ENCODE results near the gene RNF220. TPM values are rescaled to one million over a fixed set of nuclear protein-coding genes. Genes with fewer than 3 reads are reported as not detected.

Gene RNF220
- total RNA-seq, 2 donors from 2014 or later: 53.3 to 62.0 TPM

- H3K27me3 ChIP-seq: no peaks in the 10 kb centered on the region
- H3K36me3 ChIP-seq: no peaks in the 10 kb centered on the region
- no peak overlapping the region for H3K9ac ChIP-seq (ENCODE audit: low read depth in 2 of 2, low read length in 2 of 2)
- H3K4me1 ChIP-seq: no peaks in the 10 kb centered on the region
- H3K27ac ChIP-seq: no peak overlapping the region
- no peak for TF ChIP-seq CTCF (IDR thresholded peaks at IDR 0.05)
- intact Hi-C loops (cut with DNase I): no loop called here
- DNase-seq: no peak
- no peaks in the 10 kb centered on the region for H3K9me3 ChIP-seq
- no peak overlapping the region for H3K4me3 ChIP-seq
Measured at GRCh38 chr1:44513111-44513510, 108.1 kb downstream of the RNF220 start.

DNA sequence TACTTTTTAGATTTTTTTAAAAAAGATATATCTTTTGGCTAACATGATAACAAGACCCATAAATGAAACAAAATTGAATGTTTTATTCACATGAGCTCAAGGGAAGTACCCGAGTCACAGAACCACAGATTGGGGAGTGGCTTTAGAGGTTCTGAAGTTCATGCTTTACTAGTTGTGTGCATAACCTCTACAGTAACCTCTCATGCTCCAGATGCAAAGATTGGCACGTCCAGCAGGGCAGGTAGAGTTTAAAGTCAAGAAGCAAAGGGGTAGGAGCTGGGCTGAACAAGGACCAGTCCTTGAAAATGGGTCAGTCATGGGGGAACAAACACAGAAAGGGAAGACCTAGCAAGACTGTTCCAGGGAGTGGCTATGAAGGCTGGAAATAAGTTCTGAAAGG, 109.6 kb downstream of the RNF220 start:
- DNase-seq: no peak
- H3K9ac ChIP-seq (ENCODE audit: low read depth in 2 of 2, low read length in 2 of 2): no peak overlapping the region
- TF ChIP-seq CTCF (IDR thresholded peaks at IDR 0.05): no peak
- no peak overlapping the region for H3K4me3 ChIP-seq
- H3K9me3 ChIP-seq: no peaks in the 10 kb centered on the region
- H3K36me3 ChIP-seq: no peaks in the 10 kb centered on the region
- H3K4me1 ChIP-seq: no peaks in the 10 kb centered on the region
- no peak overlapping the region for H3K27ac ChIP-seq
- intact Hi-C loops (cut with DNase I): no loop called here
- H3K27me3 ChIP-seq: no peaks in the 10 kb centered on the region

DNA sequence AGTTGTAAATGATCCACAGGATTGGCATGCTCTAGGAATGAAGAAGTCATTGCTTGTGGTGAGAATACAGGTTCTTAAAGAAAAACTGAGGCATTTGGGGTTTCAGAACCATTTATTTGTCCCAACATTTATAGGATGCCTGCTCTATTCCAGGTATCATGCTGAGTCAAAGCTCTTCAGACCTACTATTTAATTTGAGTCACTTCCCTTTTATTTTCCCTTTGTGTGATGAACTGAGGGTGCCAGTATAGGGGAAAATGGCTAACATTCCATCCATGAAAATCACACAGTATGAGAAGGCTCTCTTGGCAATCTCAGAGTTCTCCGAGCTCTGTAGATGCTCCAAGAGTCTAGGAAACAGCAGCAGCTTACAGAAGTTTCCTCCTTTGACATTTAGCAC, 110.4 kb downstream of the RNF220 start:
- no peaks in the 10 kb centered on the region for H3K27me3 ChIP-seq
- no peaks in the 10 kb centered on the region for H3K4me1 ChIP-seq
- no peaks in the 10 kb centered on the region for H3K36me3 ChIP-seq
- H3K4me3 ChIP-seq: no peak overlapping the region
- DNase-seq: no peak
- intact Hi-C loops (cut with DNase I): no loop called here
- no peak overlapping the region for H3K9ac ChIP-seq (ENCODE audit: low read depth in 2 of 2, low read length in 2 of 2)
- TF ChIP-seq CTCF (IDR thresholded peaks at IDR 0.05): no peak
- no peaks in the 10 kb centered on the region for H3K9me3 ChIP-seq
- H3K27ac ChIP-seq: no peak overlapping the region

- DNase-seq: no peak
- no peaks in the 10 kb centered on the region for H3K27me3 ChIP-seq
- no peak for TF ChIP-seq CTCF (IDR thresholded peaks at IDR 0.05)
Measured at GRCh38 chr1:44519035-44519676, 114.1 kb downstream of the RNF220 start.

GRCh38 chr1:44521378-44522080, 116.5 kb downstream of the RNF220 start:
- intact Hi-C loops (cut with DNase I): no loop called here
- Histone ChIP-seq H3K9me3 (no peaks in the 10 kb centered on the region), H3K27me3 (no peaks in the 10 kb centered on the region), H3K4me3 (no peak overlapping the region), H3K36me3 (no peaks in the 10 kb centered on the region), H3K27ac (no peak overlapping the region), H3K9ac (ENCODE audit: low read depth in 2 of 2, low read length in 2 of 2) (no peak overlapping the region), H3K4me1 (no peaks in the 10 kb centered on the region)
- DNase-seq: no peak
- TF ChIP-seq CTCF (IDR thresholded peaks at IDR 0.05): no peak

More at GRCh38 chr1:44519035-44519676, 114.1 kb downstream of the RNF220 start:
- no peaks in the 10 kb centered on the region for H3K36me3 ChIP-seq
- H3K9ac ChIP-seq (ENCODE audit: low read depth in 2 of 2, low read length in 2 of 2): no peak overlapping the region
- no peak overlapping the region for H3K27ac ChIP-seq
- H3K9me3 ChIP-seq: no peaks in the 10 kb centered on the region
- no peaks in the 10 kb centered on the region for H3K4me1 ChIP-seq
- H3K4me3 ChIP-seq: no peak overlapping the region
- intact Hi-C loops (cut with DNase I): no loop called here

Data from colonic mucosa (tissue), 4 donors.